ENCODE data around the gene KIAA1328.

KIAA1328 gene

GRCh38 chr18:36963464-36963863 lies 134.5 kb downstream of the KIAA1328 start:
- DNase-seq, result no peak

- DNase-seq, result no peak
Observed at GRCh38 chr18:36974686-36975085, 145.8 kb downstream of the KIAA1328 start.

- no peak for DNase-seq
Observed at GRCh38 chr18:36977121-36977520, 148.2 kb downstream of the KIAA1328 start.

DNA sequence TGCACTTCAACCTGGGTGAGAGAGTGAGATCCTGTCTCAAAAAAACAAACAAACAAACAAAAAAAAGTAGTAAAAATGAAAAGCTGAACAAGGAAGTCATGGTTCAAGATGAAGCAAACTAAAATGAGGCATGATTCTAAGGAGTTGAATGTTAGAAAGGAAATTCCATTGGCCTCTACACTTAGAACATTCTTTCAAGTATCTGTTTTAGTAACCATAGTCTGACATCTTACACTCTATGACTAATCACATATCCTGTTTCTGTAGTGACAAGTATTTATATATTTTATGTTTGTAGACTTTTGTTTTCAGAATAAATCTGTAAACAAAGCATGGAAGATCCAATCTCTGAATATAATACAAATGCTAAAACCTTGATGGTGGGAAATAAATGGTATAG lies 164.1 kb downstream of the KIAA1328 start:
- no peak for DNase-seq

DNA sequence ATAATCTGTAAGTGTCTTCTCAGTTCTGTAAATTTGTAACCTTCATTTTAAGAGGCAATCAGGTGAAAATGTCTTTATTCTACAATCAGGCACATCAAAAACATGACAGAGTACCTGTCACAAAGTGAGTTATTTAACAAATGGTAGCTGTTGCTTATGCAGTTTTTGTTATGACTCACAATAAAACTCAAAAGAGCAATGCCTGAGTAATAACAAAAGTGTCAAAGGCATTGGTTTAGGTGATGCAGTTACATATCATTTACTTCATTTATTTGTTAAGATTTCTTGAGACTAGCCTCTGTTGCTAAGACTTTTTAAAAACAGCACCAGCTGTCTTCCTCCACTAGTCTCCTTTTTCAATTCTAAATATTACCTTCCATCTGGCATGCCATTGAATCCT lies 177.8 kb downstream of the KIAA1328 start:
- no peak for DNase-seq

DNA sequence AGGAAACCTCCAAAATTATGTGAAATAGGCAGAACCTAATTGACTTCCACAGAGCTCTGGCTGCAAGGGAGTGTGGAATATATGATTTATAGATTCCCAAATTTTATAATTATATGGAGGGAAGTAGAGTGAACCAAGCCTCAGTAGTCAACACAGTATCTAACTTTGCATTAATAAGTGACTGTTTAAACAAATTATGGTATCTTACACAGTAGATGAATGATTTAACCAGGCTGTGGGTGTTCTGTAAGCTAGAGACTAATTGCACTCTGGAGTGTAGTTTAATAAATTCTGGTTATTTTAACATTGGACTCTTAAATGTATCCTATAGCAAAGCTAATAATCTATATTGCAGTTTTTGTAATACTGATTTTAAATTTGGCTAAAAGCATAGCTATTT lies 183.5 kb downstream of the KIAA1328 start:
- no peak for DNase-seq

DNA sequence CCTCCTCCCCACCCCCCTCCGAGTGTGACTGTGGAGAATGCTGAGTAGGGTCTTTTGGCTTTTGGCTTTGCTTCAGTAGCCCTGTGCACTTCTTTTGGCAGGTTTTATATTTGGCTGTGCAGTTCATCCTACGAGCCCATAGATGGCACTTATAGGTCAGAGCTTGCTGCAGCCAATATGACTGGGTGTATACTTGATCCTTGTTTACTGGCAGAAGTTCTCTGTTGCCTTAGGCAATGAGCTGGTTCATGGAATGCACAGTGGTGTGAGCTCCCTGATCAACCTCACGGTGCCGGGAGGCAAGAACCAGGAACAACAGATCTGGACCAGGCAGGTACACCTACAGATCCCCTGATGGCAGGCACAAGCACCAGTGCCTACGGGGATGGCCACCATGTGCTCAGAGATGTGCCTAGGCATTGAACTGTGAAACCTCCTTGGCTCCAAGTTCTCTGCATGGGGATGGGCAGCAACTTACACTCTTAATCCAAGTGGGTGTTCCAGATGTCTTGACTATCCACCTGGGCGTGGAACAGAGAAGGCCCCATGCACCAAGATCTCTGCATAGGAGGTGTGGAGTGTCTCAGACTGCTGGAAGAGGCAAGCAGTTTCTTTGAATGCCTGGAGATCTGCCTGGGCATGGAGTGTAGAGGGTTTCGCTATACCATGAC lies 190.4 kb downstream of the KIAA1328 start:
- no peak for DNase-seq

DNA sequence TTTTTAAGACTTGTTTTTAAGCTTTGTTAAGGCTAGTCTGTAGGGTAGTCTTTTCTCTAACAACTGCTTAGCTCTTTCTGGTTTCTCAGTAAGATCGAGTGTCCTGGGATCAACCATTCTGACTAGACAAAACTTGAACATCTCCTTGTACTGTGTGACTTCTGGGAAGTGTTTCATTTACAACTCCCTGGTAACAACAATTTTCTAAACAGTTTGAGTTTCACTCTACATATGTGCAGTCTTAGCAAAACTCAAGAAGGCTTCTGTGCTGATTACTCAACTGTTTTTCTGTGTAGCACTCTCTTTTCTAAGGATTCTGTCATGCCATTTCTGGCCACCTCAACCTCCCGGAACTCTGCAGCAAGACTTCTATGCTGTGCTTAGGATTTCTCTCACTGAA lies 204.5 kb downstream of the KIAA1328 start:
- DNase-seq, result no peak

- DNase-seq, result no peak
Observed at GRCh38 chr18:37042381-37042780, 213.5 kb downstream of the KIAA1328 start.

- DNase-seq, result no peak
Observed at GRCh38 chr18:37055137-37055802, 226.3 kb downstream of the KIAA1328 start.

GRCh38 chr18:37064187-37064586 lies 235.3 kb downstream of the KIAA1328 start:
- DNase-seq, result no peak

- no peak for DNase-seq
Observed at GRCh38 chr18:37065254-37065653, 236.3 kb downstream of the KIAA1328 start.

DNA sequence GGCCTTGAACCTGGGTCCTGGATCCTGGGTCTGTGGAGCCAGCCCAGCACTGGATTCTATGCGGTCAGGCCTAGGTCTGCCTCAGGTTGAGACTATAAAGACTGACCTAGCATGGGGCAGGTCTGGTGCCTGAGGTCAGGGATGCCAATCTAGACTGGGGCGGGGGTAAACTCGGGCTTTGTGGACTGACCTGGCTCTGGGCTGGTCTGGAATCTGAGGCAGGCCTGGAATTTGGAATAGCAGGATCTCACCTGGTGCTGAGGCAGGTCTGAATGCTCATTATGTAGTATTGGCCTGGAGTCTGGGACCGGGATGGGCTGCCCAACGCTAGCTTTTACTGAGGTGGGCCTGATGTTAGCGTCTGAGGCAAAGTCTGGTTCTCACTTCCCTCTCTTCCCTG lies 256.0 kb downstream of the KIAA1328 start:
- no peak for DNase-seq

GRCh38 chr18:37085362-37085761 lies 256.4 kb downstream of the KIAA1328 start:
- no peak for DNase-seq

- DNase-seq, result no peak
Observed at GRCh38 chr18:37107748-37108522, 279.0 kb downstream of the KIAA1328 start.

- no peak for DNase-seq
Observed at GRCh38 chr18:37122877-37123276, 293.9 kb downstream of the KIAA1328 start.

DNA sequence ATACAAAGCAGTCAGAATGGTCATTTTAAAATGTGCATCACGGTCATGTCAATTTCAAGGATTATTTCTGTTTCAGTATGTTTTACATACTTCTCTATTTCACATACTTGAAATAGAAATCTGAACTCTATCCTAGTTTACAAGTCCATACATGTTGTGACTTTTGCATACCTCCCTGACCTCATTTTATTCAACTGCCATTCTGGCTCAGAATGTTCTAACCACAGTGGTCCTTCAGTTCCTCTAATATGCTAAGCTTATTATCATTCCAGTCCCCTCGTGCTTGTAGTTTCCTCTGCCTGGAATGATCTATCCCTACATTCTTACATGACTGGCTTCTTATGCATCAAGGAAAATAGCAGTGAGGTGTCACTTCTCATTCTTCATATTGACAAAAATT lies 295.6 kb downstream of the KIAA1328 start:
- DNase-seq, result no peak

GRCh38 chr18:37135177-37135576 lies 306.2 kb downstream of the KIAA1328 start:
- DNase-seq, result no peak

DNA sequence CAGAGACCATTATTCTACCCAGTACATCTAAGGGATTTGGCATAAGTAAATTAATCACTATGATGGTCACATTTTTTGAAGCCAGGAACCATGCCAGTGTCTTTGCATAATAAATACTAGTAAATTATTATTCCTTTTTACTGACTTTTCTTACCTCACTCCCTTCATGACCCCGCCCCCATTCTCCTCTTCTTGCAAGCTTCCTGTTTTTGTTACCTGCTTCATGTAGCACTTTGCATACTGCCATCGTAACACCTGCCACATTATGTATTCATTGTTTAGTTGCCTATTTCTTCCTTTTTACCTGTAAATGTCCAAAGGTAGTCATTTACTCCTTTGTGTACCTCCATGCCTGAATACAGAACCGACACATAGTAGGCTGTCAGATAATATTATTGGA lies 309.5 kb downstream of the KIAA1328 start:
- DNase-seq, result no peak

DNA sequence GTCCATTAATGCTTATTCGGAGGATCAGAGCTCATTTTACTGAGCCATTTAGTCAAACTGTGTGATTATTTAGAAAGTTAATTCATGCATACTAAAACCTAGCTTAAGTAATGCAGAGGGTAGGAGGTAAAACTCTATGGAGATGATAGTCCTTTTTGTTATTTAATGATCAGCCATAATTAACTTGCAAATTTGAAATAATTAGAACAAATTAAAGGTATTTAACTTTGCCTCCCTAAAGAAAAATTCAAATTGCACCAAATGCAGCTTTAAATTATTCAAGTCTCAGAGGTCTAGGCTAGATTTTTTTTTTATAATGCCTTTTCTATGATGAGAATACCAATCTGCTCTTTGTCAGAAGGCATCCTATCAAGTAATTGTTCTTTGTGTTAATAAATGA lies 310.9 kb downstream of the KIAA1328 start:
- no peak for DNase-seq

GRCh38 chr18:37144921-37145320 lies 316.0 kb downstream of the KIAA1328 start:
- no peak for DNase-seq

GRCh38 chr18:37156330-37156942 lies 327.5 kb downstream of the KIAA1328 start:
- DNase-seq, result no peak

GRCh38 chr18:37160038-37160820 lies 331.3 kb downstream of the KIAA1328 start:
- no peak for DNase-seq
